ENCODE results near the gene HIVEP3. TPM values are rescaled to one million over a fixed set of nuclear protein-coding genes. Genes with fewer than 3 reads are reported as not detected.

Gene HIVEP3
- total RNA-seq, 1 donor from 2014 or later: 8.9 TPM

DNA sequence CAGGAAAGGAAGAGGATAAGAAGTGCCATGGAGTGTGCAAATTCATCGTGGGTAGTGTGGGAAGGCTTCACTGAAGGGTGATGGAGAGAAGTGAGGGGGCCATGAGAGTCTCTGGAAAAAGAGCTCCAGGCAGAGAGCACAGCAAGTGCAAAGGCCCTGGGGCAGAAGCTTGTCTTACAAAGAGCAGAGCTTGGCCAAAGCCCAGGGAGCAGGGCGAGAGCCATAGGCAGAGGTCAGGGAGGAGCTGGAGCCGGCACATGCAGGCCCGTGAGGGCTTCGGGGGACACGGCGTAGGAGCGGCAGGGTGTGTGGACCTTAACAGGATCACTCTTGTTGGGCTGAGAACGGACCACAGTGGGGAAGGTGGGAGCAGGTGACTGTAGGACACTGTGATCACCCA is 350.5 kb downstream of the HIVEP3 start:
- DNase-seq (ENCODE audit: low read depth) (no peak), FAIRE-seq (no peak)
- Histone ChIP-seq H3K79me2 (ENCODE audit: insufficient read depth, low read length) (peaks cover 5% of the 10 kb centered on the region), H3K4me2 (ENCODE audit: low read length) (no peak overlapping the region), H3K36me3 (ENCODE audit: insufficient read depth, low read length) (no peaks in the 10 kb centered on the region), H3K4me1 (ENCODE audit: insufficient read depth, low read length) (no peaks in the 10 kb centered on the region), H3K27me3 (ENCODE audit: insufficient read depth, low read length) (no peaks in the 10 kb centered on the region), H3K27ac (ENCODE audit: low read depth, low read length) (no peak overlapping the region), H3K4me3 (ENCODE audit: insufficient read depth, low read depth, low read length) (no peak overlapping the region), H3K9me3 (ENCODE audit: insufficient read depth, low read depth, low read length) (no peaks in the 10 kb centered on the region), H3K9ac (ENCODE audit: low read length) (no peak overlapping the region), H4K20me1 (ENCODE audit: insufficient read depth, low read length) (peaks cover 34% of the 10 kb centered on the region), H2AFZ (ENCODE audit: low read depth, low read length) (no peak overlapping the region)
- no peaks in the 10 kb centered on the region for H3K4me1 Mint-ChIP-seq (ENCODE audit: low read depth, unreplicated experiment)
- TF ChIP-seq, protein P1, sequence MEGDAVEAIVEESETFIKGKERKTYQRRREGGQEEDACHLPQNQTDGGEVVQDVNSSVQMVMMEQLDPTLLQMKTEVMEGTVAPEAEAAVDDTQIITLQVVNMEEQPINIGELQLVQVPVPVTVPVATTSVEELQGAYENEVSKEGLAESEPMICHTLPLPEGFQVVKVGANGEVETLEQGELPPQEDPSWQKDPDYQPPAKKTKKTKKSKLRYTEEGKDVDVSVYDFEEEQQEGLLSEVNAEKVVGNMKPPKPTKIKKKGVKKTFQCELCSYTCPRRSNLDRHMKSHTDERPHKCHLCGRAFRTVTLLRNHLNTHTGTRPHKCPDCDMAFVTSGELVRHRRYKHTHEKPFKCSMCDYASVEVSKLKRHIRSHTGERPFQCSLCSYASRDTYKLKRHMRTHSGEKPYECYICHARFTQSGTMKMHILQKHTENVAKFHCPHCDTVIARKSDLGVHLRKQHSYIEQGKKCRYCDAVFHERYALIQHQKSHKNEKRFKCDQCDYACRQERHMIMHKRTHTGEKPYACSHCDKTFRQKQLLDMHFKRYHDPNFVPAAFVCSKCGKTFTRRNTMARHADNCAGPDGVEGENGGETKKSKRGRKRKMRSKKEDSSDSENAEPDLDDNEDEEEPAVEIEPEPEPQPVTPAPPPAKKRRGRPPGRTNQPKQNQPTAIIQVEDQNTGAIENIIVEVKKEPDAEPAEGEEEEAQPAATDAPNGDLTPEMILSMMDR (IDR thresholded peaks at IDR 0.05; ENCODE audit: insufficient read depth, low read depth, low read length): no peak
- no peak for TF ChIP-seq EZH2 (IDR thresholded peaks at IDR 0.05; ENCODE audit: insufficient read depth, low read length)
- no peak overlapping the region for H3K27ac Mint-ChIP-seq (ENCODE audit: unreplicated experiment)
- H3K9me3 Mint-ChIP-seq (ENCODE audit: unreplicated experiment): no peaks in the 10 kb centered on the region
- H3K36me3 Mint-ChIP-seq (ENCODE audit: low read depth, unreplicated experiment): peaks cover 34% of the 10 kb centered on the region
- no peak overlapping the region for H3K4me3 Mint-ChIP-seq (ENCODE audit: unreplicated experiment)
- peaks cover 32% of the 10 kb centered on the region for H3K27me3 Mint-ChIP-seq (ENCODE audit: low read depth, unreplicated experiment)

DNA sequence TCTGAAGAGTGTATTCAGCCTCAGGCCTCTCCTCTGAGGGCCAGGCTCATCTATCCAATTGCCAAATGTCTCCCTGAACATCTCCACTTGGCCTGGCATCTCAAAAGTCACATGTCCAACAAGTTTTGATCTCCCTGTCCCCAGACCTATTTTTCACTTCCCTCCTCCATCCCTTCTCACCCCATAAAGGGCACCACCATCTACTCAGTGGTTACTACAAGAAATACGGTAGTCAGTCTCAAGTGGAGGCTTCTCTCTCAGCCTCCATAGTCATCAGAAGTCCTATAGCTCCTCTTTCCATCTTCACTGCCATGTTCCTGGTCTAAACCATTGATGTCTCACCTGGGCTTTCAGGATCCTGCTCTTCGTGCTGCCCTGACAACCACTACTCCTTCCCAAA is 351.8 kb downstream of the HIVEP3 start:
- H3K27me3 ChIP-seq (ENCODE audit: insufficient read depth, low read length): no peaks in the 10 kb centered on the region
- H3K36me3 ChIP-seq (ENCODE audit: insufficient read depth, low read length): no peaks in the 10 kb centered on the region
- H3K79me2 ChIP-seq (ENCODE audit: insufficient read depth, low read length): peaks cover 5% of the 10 kb centered on the region
- H3K4me3 ChIP-seq (ENCODE audit: insufficient read depth, low read depth, low read length): no peak overlapping the region
- Mint-ChIP-seq H3K27ac (ENCODE audit: unreplicated experiment) (no peak overlapping the region), H3K27me3 (ENCODE audit: low read depth, unreplicated experiment) (peaks cover 26% of the 10 kb centered on the region), H3K4me1 (ENCODE audit: low read depth, unreplicated experiment) (no peaks in the 10 kb centered on the region), H3K4me3 (ENCODE audit: unreplicated experiment) (peak overlapping the region; percentile 40), H3K9me3 (ENCODE audit: unreplicated experiment) (no peaks in the 10 kb centered on the region), H3K36me3 (ENCODE audit: low read depth, unreplicated experiment) (peaks cover 34% of the 10 kb centered on the region)
- TF ChIP-seq, protein P1 (IDR thresholded peaks at IDR 0.05; ENCODE audit: insufficient read depth, low read depth, low read length): no peak
- TF ChIP-seq EZH2 (IDR thresholded peaks at IDR 0.05; ENCODE audit: insufficient read depth, low read length): no peak
- no peak overlapping the region for H2AFZ ChIP-seq (ENCODE audit: low read depth, low read length)
- no peak overlapping the region for H3K9ac ChIP-seq (ENCODE audit: low read length)
- FAIRE-seq (no peak), DNase-seq (ENCODE audit: low read depth) (no peak)
- no peaks in the 10 kb centered on the region for H3K4me1 ChIP-seq (ENCODE audit: insufficient read depth, low read length)
- H3K9me3 ChIP-seq (ENCODE audit: insufficient read depth, low read depth, low read length): no peaks in the 10 kb centered on the region
- H3K4me2 ChIP-seq (ENCODE audit: low read length): no peak overlapping the region
- peaks cover 34% of the 10 kb centered on the region for H4K20me1 ChIP-seq (ENCODE audit: insufficient read depth, low read length)
- H3K27ac ChIP-seq (ENCODE audit: low read depth, low read length): no peak overlapping the region

DNA sequence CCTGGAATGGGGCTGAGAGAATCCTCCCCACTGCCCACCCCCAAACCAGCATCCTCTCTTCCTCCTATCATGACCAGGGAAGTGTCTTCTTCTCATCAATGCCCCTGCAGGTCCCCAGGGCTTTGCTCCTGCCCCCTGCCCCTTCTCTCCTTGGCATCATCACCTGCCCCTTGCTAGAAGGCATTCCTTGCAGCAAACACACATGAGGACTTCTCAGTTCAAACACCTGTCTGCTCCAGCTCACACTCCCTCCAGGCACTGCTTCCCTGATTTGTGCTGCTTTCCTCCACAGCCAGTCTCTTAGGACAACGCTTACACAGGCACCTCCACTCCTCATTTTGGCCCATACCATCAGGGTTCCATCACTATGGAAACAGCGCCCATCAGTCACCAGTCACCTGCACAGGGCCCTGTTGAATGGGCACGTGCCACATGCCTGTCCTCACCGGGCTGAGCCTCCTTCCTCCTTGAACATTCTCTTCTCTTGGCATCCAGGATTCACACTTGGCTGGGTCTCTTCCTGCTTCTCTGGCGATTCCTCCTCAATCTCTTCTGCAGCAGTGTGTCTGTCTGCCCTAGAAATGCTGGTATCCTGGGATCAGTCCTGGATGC is 352.3 kb downstream of the HIVEP3 start:
- Histone ChIP-seq H3K27ac (ENCODE audit: low read depth, low read length) (no peak overlapping the region), H3K79me2 (ENCODE audit: insufficient read depth, low read length) (peaks cover 8% of the 10 kb centered on the region), H3K9ac (ENCODE audit: low read length) (no peak overlapping the region), H3K9me3 (ENCODE audit: insufficient read depth, low read depth, low read length) (no peaks in the 10 kb centered on the region), H3K4me1 (ENCODE audit: insufficient read depth, low read length) (no peaks in the 10 kb centered on the region), H2AFZ (ENCODE audit: low read depth, low read length) (no peak overlapping the region), H3K27me3 (ENCODE audit: insufficient read depth, low read length) (no peaks in the 10 kb centered on the region), H3K4me3 (ENCODE audit: insufficient read depth, low read depth, low read length) (no peak overlapping the region), H3K4me2 (ENCODE audit: low read length) (no peak overlapping the region), H3K36me3 (ENCODE audit: insufficient read depth, low read length) (no peaks in the 10 kb centered on the region), H4K20me1 (ENCODE audit: insufficient read depth, low read length) (peaks cover 34% of the 10 kb centered on the region)
- Mint-ChIP-seq H3K27ac (ENCODE audit: unreplicated experiment) (no peak overlapping the region), H3K27me3 (ENCODE audit: low read depth, unreplicated experiment) (peaks cover 23% of the 10 kb centered on the region), H3K36me3 (ENCODE audit: low read depth, unreplicated experiment) (peaks cover 33% of the 10 kb centered on the region), H3K9me3 (ENCODE audit: unreplicated experiment) (no peaks in the 10 kb centered on the region), H3K4me1 (ENCODE audit: low read depth, unreplicated experiment) (no peaks in the 10 kb centered on the region), H3K4me3 (ENCODE audit: unreplicated experiment) (no peak overlapping the region)
- no peak for DNase-seq (ENCODE audit: low read depth)
- no peak for FAIRE-seq
- no peak for TF ChIP-seq EZH2 (IDR thresholded peaks at IDR 0.05; ENCODE audit: insufficient read depth, low read length)
- TF ChIP-seq, protein P1 (IDR thresholded peaks at IDR 0.05; ENCODE audit: insufficient read depth, low read depth, low read length): no peak

All from astrocyte (in vitro differentiated cells and primary cell).